Measurements from ENCODE around the gene DCAF10. TPM values are rescaled to one million over a fixed set of nuclear protein-coding genes. Genes with fewer than 3 reads are reported as not detected.
A peak's percentile ranks its signal among the peaks of the same experiment; 100 is the strongest.

Gene DCAF10
- total and polyA plus RNA-seq, 2 of the 13 experiments (the other 11 are each of a cell fraction or from before 2014, with no cell fraction given): 9.2 to 20.3 TPM

- TF ChIP-seq ZNF513 (CRISPR knock-in tag; conservative IDR thresholded peaks at IDR 0.05): no peak
- TF ChIP-seq MXD1 (CRISPR knock-in tag; IDR thresholded peaks at IDR 0.05): peak; percentile 83
- TF ChIP-seq NKX3-1 (CRISPR knock-in tag; IDR thresholded peaks at IDR 0.05): peak; percentile 58; the same call in 1 of the 2 replicates
- TF ChIP-seq ZNF589 (CRISPR knock-in tag; conservative IDR thresholded peaks at IDR 0.05): peak; percentile 89
- TF ChIP-seq ZNF260 (CRISPR knock-in tag; IDR thresholded peaks at IDR 0.05; ENCODE audit: borderline replicate concordance, low read depth): no peak
- TF ChIP-seq GLI4 (CRISPR knock-in tag; IDR thresholded peaks at IDR 0.05; ENCODE audit: borderline replicate concordance): no peak
- TF ChIP-seq GMEB2 (CRISPR knock-in tag; IDR thresholded peaks at IDR 0.05; ENCODE audit: low read depth): no peak; the same call in 1 of the 2 replicates
- no peak for TF ChIP-seq KAT2B (IDR thresholded peaks at IDR 0.05; ENCODE audit: borderline replicate concordance, low read depth, low read length)
- TF ChIP-seq MTF1 (CRISPR knock-in tag; IDR thresholded peaks at IDR 0.05): no peak
- TF ChIP-seq ZNF343 (CRISPR knock-in tag; IDR thresholded peaks at IDR 0.05): peak; percentile 65; the same call in 1 of the 2 replicates
- TF ChIP-seq ZBTB4 (CRISPR knock-in tag; IDR thresholded peaks at IDR 0.05; ENCODE audit: borderline replicate concordance): peak; percentile 79; the same call in 1 of the 2 replicates
- TF ChIP-seq ATF7-NPFF (CRISPR knock-in tag; IDR thresholded peaks at IDR 0.05; ENCODE audit: low read depth): peak; percentile 73; the same call in 1 of the 2 replicates
- TF ChIP-seq SMAD1 (CRISPR knock-in tag; IDR thresholded peaks at IDR 0.05; ENCODE audit: borderline replicate concordance, low read depth): peak; percentile 96
- TF ChIP-seq ZNF784 (CRISPR knock-in tag; IDR thresholded peaks at IDR 0.05; ENCODE audit: borderline replicate concordance): peak; percentile 96
- TF ChIP-seq ZNF883 (CRISPR knock-in tag; IDR thresholded peaks at IDR 0.05; ENCODE audit: not compliant biosample characterization): no peak
- TF ChIP-seq ZBTB8A (CRISPR knock-in tag; IDR thresholded peaks at IDR 0.05; ENCODE audit: borderline replicate concordance, low read depth): no peak
- peak; percentile 79; the same call in 1 of the 2 replicates for TF ChIP-seq ZNF83 (CRISPR knock-in tag; IDR thresholded peaks at IDR 0.05; ENCODE audit: borderline replicate concordance)
- no peak for TF ChIP-seq RAD51 (IDR thresholded peaks at IDR 0.05; ENCODE audit: borderline replicate concordance)
- TF ChIP-seq ZNF337 (CRISPR knock-in tag; IDR thresholded peaks at IDR 0.05; ENCODE audit: borderline replicate concordance, low read depth): 0 out of 2 replicates have a peak, but pooled peaks have one; percentile 27
Observed at GRCh38 chr9:37800631-37801286, at the start of gene DCAF10 (continued).

All from HepG2 (cell line).